Activated naive CD8-positive, alpha-beta T cell treated with anti-CD3 and anti-CD28 coated beads, Interleukin-2, amount 10 ng/mL, durations not matched to agents 7 days and 5 days (primary cell): Measurements from ENCODE around the gene ADTRP. TPM values are rescaled to one million over a fixed set of nuclear protein-coding genes. Genes with fewer than 3 reads are reported as not detected.

ENCODE experiments used
- ATAC-seq: fragments of 150-1000 bp; cut with Tn5 transposase; one replicate; pipeline ENCODE4 v1.10.0; 2021; ENCODE audit warnings: low read depth, moderate library complexity
- POLR2A ChIA-PET: fragments of 350-600 bp; sonication (Branson Sonifier 250); formaldehyde crosslinking; loops from one replicate; lab custom pipeline; 2021; ENCODE audit warnings: antibody characterized with exemption; lab: Charles Lee
- DNase-seq: peaks from one replicate; pipeline ENCODE4 v3.0.0; 2021
- H3K27ac Mint-ChIP-seq: one replicate; pipeline ENCODE4 v1.8.0; 2022; ENCODE audit warnings: mild to moderate bottlenecking, mixed read lengths
- H3K27me3 Mint-ChIP-seq: one replicate; pipeline ENCODE4 v1.8.0; 2022; ENCODE audit warnings: mild to moderate bottlenecking, moderate library complexity, mixed read lengths
- H3K36me3 Mint-ChIP-seq: one replicate; pipeline ENCODE4 v1.8.0; 2021; ENCODE audit warnings: mild to moderate bottlenecking, mixed read lengths
- H3K4me1 Mint-ChIP-seq: one replicate; pipeline ENCODE4 v1.8.0; 2021; ENCODE audit warnings: mixed read lengths
- H3K4me3 Mint-ChIP-seq: one replicate; pipeline ENCODE4 v1.8.0; 2022; ENCODE audit warnings: mild to moderate bottlenecking, moderate library complexity, mixed read lengths
- H3K9me3 Mint-ChIP-seq: one replicate; pipeline ENCODE4 v1.8.0; 2021; ENCODE audit warnings: mixed read lengths
- total RNA-seq, 2 experiments: library from RNA; stranded (reverse); gene quantifications; one replicate each; pipeline ENCODE4 v1.2.3, GENCODE V29; 2021

Gene ADTRP
- total RNA-seq, 2 experiments from 2014 or later, result 1.9 to 2.3 TPM

DNA sequence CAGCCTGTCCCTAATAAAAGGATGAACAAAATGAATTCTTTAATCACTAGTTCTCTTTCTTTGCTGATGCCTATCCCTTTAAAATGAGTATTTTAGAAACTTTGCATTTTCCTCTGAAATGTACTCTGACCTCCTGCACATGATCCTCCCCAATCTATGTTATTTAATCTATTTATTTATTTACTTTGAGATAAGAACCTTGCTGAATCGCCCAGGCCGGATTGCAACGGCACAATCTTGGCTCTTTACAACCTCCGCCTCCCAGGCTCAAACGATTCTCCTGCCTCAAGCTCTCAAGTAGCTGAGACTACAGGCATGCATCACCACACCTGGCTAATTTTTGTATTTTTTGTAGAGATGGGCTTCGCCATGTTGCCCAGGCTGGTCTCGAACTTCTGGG lies 27.9 kb downstream of the ADTRP start:
- H3K27ac Mint-ChIP-seq, result no peak overlapping the region
- H3K9me3 Mint-ChIP-seq, result no peaks in the 10 kb centered on the region
- H3K4me1 Mint-ChIP-seq, result no peaks in the 10 kb centered on the region
- POLR2A ChIA-PET, result no interaction called here
- no peak overlapping the region for H3K4me3 Mint-ChIP-seq
- no peaks in the 10 kb centered on the region for H3K36me3 Mint-ChIP-seq
- no peak for ATAC-seq
- H3K27me3 Mint-ChIP-seq, result no peaks in the 10 kb centered on the region
- no peak for DNase-seq

GRCh38 chr6:11748591-11749210 lies 29.9 kb downstream of the ADTRP start:
- Mint-ChIP-seq H3K27me3 (no peaks in the 10 kb centered on the region), H3K9me3 (peaks cover 5% of the 10 kb centered on the region), H3K27ac (no peak overlapping the region), H3K36me3 (peaks cover 3% of the 10 kb centered on the region), H3K4me3 (no peak overlapping the region), H3K4me1 (no peaks in the 10 kb centered on the region)
- POLR2A ChIA-PET, result no interaction called here
- DNase-seq, result no peak
- ATAC-seq, result no peak

DNA sequence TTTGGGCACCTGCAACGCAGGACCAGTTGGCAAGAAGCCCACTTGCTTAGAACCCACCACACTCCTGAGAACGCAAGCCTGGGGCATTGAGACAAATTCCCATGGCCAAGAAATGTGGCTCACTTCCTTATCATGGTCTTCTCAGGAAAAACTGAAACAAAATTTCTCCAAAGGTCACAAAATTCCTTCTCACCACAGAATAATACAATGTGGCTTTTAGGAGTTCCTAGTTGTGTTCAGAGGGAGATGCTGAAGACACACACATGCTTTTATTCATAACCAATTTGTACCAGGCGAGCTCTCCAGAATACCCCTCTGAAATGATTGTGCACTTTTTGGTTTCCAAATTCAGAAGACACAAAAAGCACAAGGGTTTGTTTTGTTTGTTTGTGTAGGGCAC lies 31.6 kb downstream of the ADTRP start:
- POLR2A ChIA-PET, result no interaction called here
- Mint-ChIP-seq H3K4me1 (no peaks in the 10 kb centered on the region), H3K4me3 (no peak overlapping the region), H3K36me3 (peaks cover 3% of the 10 kb centered on the region), H3K9me3 (peaks cover 5% of the 10 kb centered on the region), H3K27me3 (no peaks in the 10 kb centered on the region), H3K27ac (no peak overlapping the region)
- ATAC-seq (no peak), DNase-seq (no peak)

GRCh38 chr6:11744753-11745152 lies 33.9 kb downstream of the ADTRP start:
- Mint-ChIP-seq H3K9me3 (peaks cover 5% of the 10 kb centered on the region), H3K27ac (no peak overlapping the region), H3K27me3 (no peaks in the 10 kb centered on the region), H3K4me1 (peaks cover 6% of the 10 kb centered on the region), H3K4me3 (no peak overlapping the region), H3K36me3 (peaks cover 3% of the 10 kb centered on the region)
- DNase-seq (no peak), ATAC-seq (no peak)
- POLR2A ChIA-PET, result no interaction called here

- POLR2A ChIA-PET, result no interaction called here
- DNase-seq (no peak), ATAC-seq (no peak)
- Mint-ChIP-seq H3K4me3 (no peak overlapping the region), H3K36me3 (peaks cover 5% of the 10 kb centered on the region), H3K27ac (no peak overlapping the region), H3K4me1 (peaks cover 6% of the 10 kb centered on the region), H3K27me3 (no peaks in the 10 kb centered on the region), H3K9me3 (peaks cover 5% of the 10 kb centered on the region)
Measured at GRCh38 chr6:11744101-11744500, 34.5 kb downstream of the ADTRP start.

- H3K4me3 Mint-ChIP-seq, result no peak overlapping the region
Measured at GRCh38 chr6:11740875-11741274, 37.7 kb downstream of the ADTRP start.

DNA sequence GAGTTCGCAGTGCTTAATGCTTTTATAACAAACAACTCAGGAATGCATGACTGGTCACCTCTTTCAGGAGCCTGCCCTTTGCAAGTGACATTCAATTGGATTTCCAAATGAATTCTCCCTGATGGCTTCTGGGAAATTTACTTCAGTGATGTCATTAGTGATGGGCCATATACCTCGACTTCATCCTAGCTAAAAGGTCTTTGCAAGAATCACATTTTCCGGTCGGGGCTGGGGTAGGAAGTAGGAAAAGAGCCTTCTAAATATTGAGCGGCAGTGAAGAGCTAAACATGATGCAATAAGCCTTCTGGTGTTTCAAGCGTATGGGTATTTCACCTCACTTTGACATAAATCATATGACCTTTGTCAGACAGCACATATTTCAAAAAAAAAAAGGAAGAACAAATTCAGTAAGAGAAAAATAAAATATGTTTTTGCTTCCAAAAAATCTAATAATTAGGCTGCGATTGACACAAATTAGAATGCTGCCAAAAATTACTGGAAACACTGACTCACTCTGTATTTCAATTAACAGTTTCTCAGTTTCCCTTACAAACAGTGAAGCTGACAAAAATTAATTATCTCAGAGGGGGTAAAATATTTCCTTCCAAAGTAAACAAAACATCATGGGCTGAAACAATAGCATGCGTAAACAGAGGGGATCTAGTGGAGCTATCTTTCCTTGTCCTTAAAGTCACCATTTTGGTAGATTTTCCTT lies 39.8 kb downstream of the ADTRP start:
- H3K27ac Mint-ChIP-seq, result no peak overlapping the region
- H3K4me3 Mint-ChIP-seq, result no peak overlapping the region
- H3K4me1 Mint-ChIP-seq, result peaks cover 6% of the 10 kb centered on the region
- peaks cover under 1% of the 10 kb centered on the region for H3K9me3 Mint-ChIP-seq
- DNase-seq (no peak), ATAC-seq (no peak)
- POLR2A ChIA-PET, result no interaction called here
- peaks cover 2% of the 10 kb centered on the region for H3K36me3 Mint-ChIP-seq
- no peaks in the 10 kb centered on the region for H3K27me3 Mint-ChIP-seq

More at GRCh38 chr6:11740875-11741274, 37.7 kb downstream of the ADTRP start:
- no peak overlapping the region for H3K27ac Mint-ChIP-seq
- ATAC-seq (no peak), DNase-seq (no peak)
- peaks cover 5% of the 10 kb centered on the region for H3K9me3 Mint-ChIP-seq
- POLR2A ChIA-PET, result no interaction called here
- peaks cover 6% of the 10 kb centered on the region for H3K4me1 Mint-ChIP-seq
- no peaks in the 10 kb centered on the region for H3K27me3 Mint-ChIP-seq
- peaks cover 5% of the 10 kb centered on the region for H3K36me3 Mint-ChIP-seq

DNA sequence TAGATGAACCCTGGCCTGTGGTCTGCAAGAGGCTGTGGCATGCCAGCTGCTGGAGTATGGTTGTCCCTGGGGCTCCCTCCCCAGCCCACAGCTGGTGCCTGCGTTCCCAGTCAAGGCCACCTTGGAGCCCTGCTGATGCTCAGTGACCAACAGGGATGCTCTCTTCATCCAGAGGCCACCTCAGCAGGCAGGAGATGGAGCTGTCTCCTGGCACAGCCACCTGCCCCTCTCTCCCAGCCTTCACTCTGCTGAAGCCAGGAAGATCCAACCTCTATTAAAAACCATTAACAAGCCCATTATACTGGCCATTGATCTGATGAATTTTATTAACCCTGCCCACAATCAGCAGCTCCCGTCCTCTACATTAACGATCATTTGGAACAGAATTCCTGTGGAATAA lies 40.4 kb downstream of the ADTRP start:
- Mint-ChIP-seq H3K4me1 (peaks cover 6% of the 10 kb centered on the region), H3K9me3 (no peaks in the 10 kb centered on the region), H3K27ac (no peak overlapping the region), H3K4me3 (no peak overlapping the region), H3K27me3 (no peaks in the 10 kb centered on the region), H3K36me3 (peaks cover 4% of the 10 kb centered on the region)
- ATAC-seq (no peak), DNase-seq (no peak)
- POLR2A ChIA-PET, result no interaction called here

GRCh38 chr6:11736601-11737000 lies 42.0 kb downstream of the ADTRP start:
- H3K27me3 Mint-ChIP-seq, result no peaks in the 10 kb centered on the region
- peaks cover 2% of the 10 kb centered on the region for H3K9me3 Mint-ChIP-seq
- no peak overlapping the region for H3K27ac Mint-ChIP-seq
- peaks cover 7% of the 10 kb centered on the region for H3K36me3 Mint-ChIP-seq
- POLR2A ChIA-PET, result no interaction called here
- DNase-seq (no peak), ATAC-seq (no peak)
- no peak overlapping the region for H3K4me3 Mint-ChIP-seq
- H3K4me1 Mint-ChIP-seq, result peaks cover 14% of the 10 kb centered on the region

DNA sequence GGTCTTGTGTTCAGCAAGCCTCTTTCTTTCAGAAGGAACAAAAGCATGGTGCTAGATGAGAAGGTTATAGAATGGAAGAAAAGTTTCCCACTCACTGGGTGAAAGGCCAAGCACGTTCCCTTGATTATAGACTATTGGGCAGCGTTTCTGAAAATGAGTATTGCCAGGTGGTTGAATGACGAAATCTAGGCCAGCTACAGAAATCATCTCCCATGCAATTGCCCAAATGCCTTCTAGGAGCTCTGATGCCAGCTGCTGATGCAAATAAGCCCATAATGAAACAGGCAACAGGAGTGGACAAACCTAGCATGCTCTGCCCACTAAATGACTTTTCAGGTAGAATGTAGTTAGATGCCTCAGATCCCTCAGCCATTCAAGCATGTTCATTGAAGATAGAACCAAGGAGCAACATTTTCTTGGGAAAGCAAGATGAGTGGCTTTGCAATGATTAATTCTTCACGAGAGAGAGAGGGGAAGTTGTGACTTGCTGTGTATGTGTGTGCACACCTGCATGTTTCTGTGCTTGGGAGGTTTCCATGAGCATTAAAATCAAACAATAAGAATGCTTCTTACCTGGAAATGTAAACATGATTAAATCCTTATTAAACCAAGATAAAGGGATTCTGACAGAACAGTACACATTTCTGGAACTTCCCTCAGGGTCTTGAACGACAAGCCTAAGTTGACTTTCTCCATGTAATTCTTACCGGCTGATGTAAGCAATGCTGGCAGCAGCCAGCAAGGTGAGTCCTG lies 43.6 kb downstream of the ADTRP start:
- H3K36me3 Mint-ChIP-seq, result peaks cover 12% of the 10 kb centered on the region
- H3K9me3 Mint-ChIP-seq, result peaks cover 2% of the 10 kb centered on the region
- H3K4me1 Mint-ChIP-seq, result peaks cover 15% of the 10 kb centered on the region
- H3K27ac Mint-ChIP-seq, result no peak overlapping the region
- DNase-seq (no peak), ATAC-seq (no peak)
- POLR2A ChIA-PET, result no interaction called here
- H3K27me3 Mint-ChIP-seq, result no peaks in the 10 kb centered on the region
- H3K4me3 Mint-ChIP-seq, result no peak overlapping the region

- H3K9me3 Mint-ChIP-seq, result peaks cover 2% of the 10 kb centered on the region
- POLR2A ChIA-PET, result interaction anchor here (0.5 to 2.2 kb wide), 4 partner anchors 18 to 36 kb away, joined by 3 to 10 read pairs (median 4); no protein-coding TSS in a partner anchor
- DNase-seq, result no peak
- ATAC-seq, result peak; percentile 26
- peak overlapping the region; percentile 62 for H3K4me3 Mint-ChIP-seq
- peaks cover 14% of the 10 kb centered on the region for H3K36me3 Mint-ChIP-seq
- peaks cover 38% of the 10 kb centered on the region for H3K4me1 Mint-ChIP-seq
- no peaks in the 10 kb centered on the region for H3K27me3 Mint-ChIP-seq
- peak overlapping the region; percentile 83 for H3K27ac Mint-ChIP-seq
Measured at GRCh38 chr6:11732036-11732631, 46.5 kb downstream of the ADTRP start.

DNA sequence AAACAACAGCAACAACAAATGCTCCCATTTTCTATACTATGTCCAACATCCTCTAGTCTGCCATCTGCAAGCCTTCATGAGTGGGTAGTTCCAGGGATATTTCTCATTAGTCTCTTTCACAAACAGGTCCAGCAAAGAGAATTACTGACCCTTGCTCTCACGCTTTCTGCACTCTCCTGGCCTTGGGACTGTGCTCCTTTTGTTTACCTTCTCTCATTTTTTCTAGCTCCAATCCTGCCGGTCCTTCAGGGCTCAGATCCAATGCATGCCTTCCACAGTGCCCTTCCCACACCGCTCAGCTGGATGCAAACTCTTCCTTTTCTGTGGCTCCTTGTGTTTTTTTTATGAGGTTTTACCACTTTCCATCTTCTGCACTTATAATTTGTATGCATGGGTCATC lies 47.2 kb downstream of the ADTRP start:
- H3K27me3 Mint-ChIP-seq, result no peaks in the 10 kb centered on the region
- POLR2A ChIA-PET, result interaction anchor here (0.5 to 2.2 kb wide), 3 partner anchors 17 to 36 kb away, joined by 3 to 10 read pairs (median 4); no protein-coding TSS in a partner anchor
- peak overlapping the region; percentile 62 for H3K4me3 Mint-ChIP-seq
- ATAC-seq (no peak), DNase-seq (no peak)
- peaks cover 2% of the 10 kb centered on the region for H3K9me3 Mint-ChIP-seq
- H3K36me3 Mint-ChIP-seq, result peaks cover 15% of the 10 kb centered on the region
- peak overlapping the region; percentile 83 for H3K27ac Mint-ChIP-seq
- peaks cover 39% of the 10 kb centered on the region for H3K4me1 Mint-ChIP-seq

DNA sequence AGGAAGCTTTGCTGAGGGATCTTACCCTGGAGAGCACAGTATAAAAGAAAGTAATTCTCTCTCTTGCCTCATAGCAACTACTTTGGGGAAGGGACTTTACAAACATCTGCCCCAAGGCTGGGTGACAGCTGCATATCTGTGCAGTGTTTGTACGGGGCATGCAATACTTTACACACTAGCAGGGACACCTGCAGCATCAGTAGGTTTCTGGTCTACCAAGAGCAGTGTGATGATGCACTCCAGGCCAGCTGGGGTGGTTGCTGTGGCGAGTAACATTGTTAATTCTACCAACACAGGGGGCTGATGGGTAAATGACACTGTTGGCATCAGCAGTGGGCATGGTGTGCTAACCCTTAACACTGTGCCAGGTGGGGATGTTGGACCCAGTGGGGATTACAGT lies 48.0 kb downstream of the ADTRP start:
- peaks cover 4% of the 10 kb centered on the region for H3K9me3 Mint-ChIP-seq
- DNase-seq (no peak), ATAC-seq (no peak)
- no peak overlapping the region for H3K4me3 Mint-ChIP-seq
- H3K27ac Mint-ChIP-seq, result no peak overlapping the region
- peaks cover 19% of the 10 kb centered on the region for H3K36me3 Mint-ChIP-seq
- POLR2A ChIA-PET, result no interaction called here
- H3K4me1 Mint-ChIP-seq, result peaks cover 41% of the 10 kb centered on the region
- no peaks in the 10 kb centered on the region for H3K27me3 Mint-ChIP-seq
